Gastrocnemius medialis (tissue), 4 donors: Measurements from ENCODE around the gene UMODL1.

Experiments used
- POLR2A ChIP-seq, 2 donors: fragments of 450-650 bp; IDR thresholded peaks; one replicate each; pipeline ENCODE4 v1.6.1; 2017; ENCODE audit warnings: antibody characterized with exemption in 2 of 2, mild to moderate bottlenecking in 2 of 2, moderate library complexity in 2 of 2
- TF ChIP-seq, protein P1 (sequence below), 5 experiments: fragments of 450-650 bp in 3 of 5; fragments of 200-600 bp in 2 of 5; sonication (generic) in 2 of 5; IDR thresholded peaks in 4 of 5; conservative IDR thresholded peaks in 1 of 5; 1 replicate in 4 of 5; 2 replicates in 1 of 5; pipeline ENCODE4 v1.5.1; 2016 to 2019; ENCODE audit warnings: antibody characterized with exemption in 5 of 5, mild to moderate bottlenecking in 3 of 5, moderate library complexity in 3 of 5

- TF ChIP-seq, protein P1, sequence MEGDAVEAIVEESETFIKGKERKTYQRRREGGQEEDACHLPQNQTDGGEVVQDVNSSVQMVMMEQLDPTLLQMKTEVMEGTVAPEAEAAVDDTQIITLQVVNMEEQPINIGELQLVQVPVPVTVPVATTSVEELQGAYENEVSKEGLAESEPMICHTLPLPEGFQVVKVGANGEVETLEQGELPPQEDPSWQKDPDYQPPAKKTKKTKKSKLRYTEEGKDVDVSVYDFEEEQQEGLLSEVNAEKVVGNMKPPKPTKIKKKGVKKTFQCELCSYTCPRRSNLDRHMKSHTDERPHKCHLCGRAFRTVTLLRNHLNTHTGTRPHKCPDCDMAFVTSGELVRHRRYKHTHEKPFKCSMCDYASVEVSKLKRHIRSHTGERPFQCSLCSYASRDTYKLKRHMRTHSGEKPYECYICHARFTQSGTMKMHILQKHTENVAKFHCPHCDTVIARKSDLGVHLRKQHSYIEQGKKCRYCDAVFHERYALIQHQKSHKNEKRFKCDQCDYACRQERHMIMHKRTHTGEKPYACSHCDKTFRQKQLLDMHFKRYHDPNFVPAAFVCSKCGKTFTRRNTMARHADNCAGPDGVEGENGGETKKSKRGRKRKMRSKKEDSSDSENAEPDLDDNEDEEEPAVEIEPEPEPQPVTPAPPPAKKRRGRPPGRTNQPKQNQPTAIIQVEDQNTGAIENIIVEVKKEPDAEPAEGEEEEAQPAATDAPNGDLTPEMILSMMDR (IDR thresholded peaks at IDR 0.05 in 4 of 5, conservative IDR thresholded peaks at IDR 0.05 in 1 of 5), result no peak
- no peak for TF ChIP-seq POLR2A (IDR thresholded peaks at IDR 0.05)
Measured at GRCh38 chr21:42179316-42179715, 108.2 kb downstream of the UMODL1 start.
